ENCODE results near the gene SLCO2B1.

DNA sequence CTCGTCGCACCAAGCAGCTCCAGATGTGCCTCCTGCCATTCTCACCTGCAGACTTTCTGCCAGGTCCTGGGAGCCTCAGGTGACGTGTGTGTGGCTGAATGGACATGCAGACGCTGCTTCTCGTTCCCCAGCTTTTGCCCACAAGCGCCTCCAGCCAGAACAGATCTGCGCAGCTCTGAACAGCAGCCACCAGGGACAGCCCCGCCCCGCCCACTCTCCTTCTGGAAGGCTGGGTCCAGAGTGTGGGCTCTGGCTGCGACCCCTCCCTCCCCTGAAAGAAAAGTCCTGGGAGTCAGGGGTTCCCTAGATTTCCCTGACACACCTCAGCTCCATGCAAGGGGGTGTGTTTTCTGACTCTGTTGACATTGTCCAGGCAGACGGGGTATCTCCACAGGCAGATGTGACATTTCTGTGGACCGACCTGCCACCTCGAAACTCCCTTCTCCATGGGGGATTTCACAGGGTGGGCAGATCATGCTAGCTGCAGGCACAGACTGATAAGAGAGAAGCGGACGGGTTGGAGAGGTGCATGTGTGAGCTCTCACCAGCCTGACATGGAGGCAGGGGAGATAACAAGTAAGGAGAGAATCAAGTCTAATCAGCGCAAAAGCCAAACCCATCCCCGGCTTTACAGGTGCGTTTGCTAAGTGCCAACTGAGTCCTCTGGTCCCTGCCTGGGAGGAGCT is 19.8 kb downstream of the SLCO2B1 start:
- TF ChIP-seq, protein P1, sequence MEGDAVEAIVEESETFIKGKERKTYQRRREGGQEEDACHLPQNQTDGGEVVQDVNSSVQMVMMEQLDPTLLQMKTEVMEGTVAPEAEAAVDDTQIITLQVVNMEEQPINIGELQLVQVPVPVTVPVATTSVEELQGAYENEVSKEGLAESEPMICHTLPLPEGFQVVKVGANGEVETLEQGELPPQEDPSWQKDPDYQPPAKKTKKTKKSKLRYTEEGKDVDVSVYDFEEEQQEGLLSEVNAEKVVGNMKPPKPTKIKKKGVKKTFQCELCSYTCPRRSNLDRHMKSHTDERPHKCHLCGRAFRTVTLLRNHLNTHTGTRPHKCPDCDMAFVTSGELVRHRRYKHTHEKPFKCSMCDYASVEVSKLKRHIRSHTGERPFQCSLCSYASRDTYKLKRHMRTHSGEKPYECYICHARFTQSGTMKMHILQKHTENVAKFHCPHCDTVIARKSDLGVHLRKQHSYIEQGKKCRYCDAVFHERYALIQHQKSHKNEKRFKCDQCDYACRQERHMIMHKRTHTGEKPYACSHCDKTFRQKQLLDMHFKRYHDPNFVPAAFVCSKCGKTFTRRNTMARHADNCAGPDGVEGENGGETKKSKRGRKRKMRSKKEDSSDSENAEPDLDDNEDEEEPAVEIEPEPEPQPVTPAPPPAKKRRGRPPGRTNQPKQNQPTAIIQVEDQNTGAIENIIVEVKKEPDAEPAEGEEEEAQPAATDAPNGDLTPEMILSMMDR (IDR thresholded peaks at IDR 0.05; ENCODE audit: insufficient read depth, low read depth, low read length) = no peak
- no peak for TF ChIP-seq EZH2 (IDR thresholded peaks at IDR 0.05; ENCODE audit: insufficient read depth, low read length)
